NT2/D1 (cell line): Measurements from ENCODE around the gene SLC9A6.

Experiments
- DNase-seq: peaks from one replicate; pipeline ENCODE4 v3.0.0-alpha.2; 2011; ENCODE audit warnings: low read depth, low spot score
- H3K27me3 ChIP-seq: 2 replicates; pipeline ENCODE4 v1.6.0; 2011; ENCODE audit warnings: mild to moderate bottlenecking; ENCODE audit not compliant: insufficient read length, insufficient read depth
- H3K36me3 ChIP-seq: 2 replicates; pipeline ENCODE4 v1.6.1; 2011; ENCODE audit warnings: mild to moderate bottlenecking, low read length, mixed read lengths; ENCODE audit not compliant: insufficient read depth, insufficient read length
- H3K4me1 ChIP-seq: 2 replicates; pipeline ENCODE4 v1.5.1; 2011; ENCODE audit not compliant: insufficient read depth, insufficient read length
- H3K4me3 ChIP-seq: 2 replicates; pipeline ENCODE4 v1.5.1; 2011; ENCODE audit warnings: low read depth; ENCODE audit not compliant: insufficient read length
- H3K9ac ChIP-seq: 2 replicates; pipeline ENCODE4 v1.6.0; 2011; ENCODE audit warnings: low read depth; ENCODE audit not compliant: insufficient read length
- H3K9me3 ChIP-seq: 2 replicates; pipeline ENCODE4 v1.5.1; 2011; ENCODE audit warnings: mild to moderate bottlenecking, low read length; ENCODE audit not compliant: insufficient read depth
- SUZ12 ChIP-seq: IDR thresholded peaks from 2 replicates; pipeline ENCODE4 v1.6.1; 2011; ENCODE audit not compliant: insufficient read length, insufficient read depth; ENCODE audit errors: extremely low read depth
- YY1 ChIP-seq: IDR thresholded peaks from 2 replicates; pipeline ENCODE4 v1.6.1; 2011; ENCODE audit not compliant: insufficient read length, insufficient read depth
- ZNF274 ChIP-seq: IDR thresholded peaks from 2 replicates; pipeline ENCODE4 v1.6.1; 2011; ENCODE audit warnings: mild to moderate bottlenecking, low read depth, low read length

The SLC9A6 gene

GRCh38 chrX:136029766-136030165, 44.5 kb downstream of the SLC9A6 start:
- TF ChIP-seq SUZ12, result no peak
- H3K9ac ChIP-seq, result no peak overlapping the region
- no peak for DNase-seq
- no peaks in the 10 kb centered on the region for H3K27me3 ChIP-seq
- H3K36me3 ChIP-seq, result no peaks in the 10 kb centered on the region
- H3K9me3 ChIP-seq, result no peaks in the 10 kb centered on the region
- H3K4me3 ChIP-seq, result no peak overlapping the region
- H3K4me1 ChIP-seq, result no peaks in the 10 kb centered on the region

GRCh38 chrX:136030303-136031191, 45.3 kb downstream of the SLC9A6 start:
- Histone ChIP-seq H3K4me3 (no peak overlapping the region), H3K27me3 (no peaks in the 10 kb centered on the region), H3K36me3 (no peaks in the 10 kb centered on the region), H3K4me1 (no peaks in the 10 kb centered on the region), H3K9me3 (no peaks in the 10 kb centered on the region), H3K9ac (no peak overlapping the region)
- TF ChIP-seq SUZ12, result no peak
- no peak for TF ChIP-seq YY1
- TF ChIP-seq ZNF274, result no peak
- no peak for DNase-seq

- H3K36me3 ChIP-seq, result no peaks in the 10 kb centered on the region
- no peak for DNase-seq
- no peak overlapping the region for H3K9ac ChIP-seq
- no peaks in the 10 kb centered on the region for H3K4me1 ChIP-seq
- H3K27me3 ChIP-seq, result no peaks in the 10 kb centered on the region
- no peaks in the 10 kb centered on the region for H3K9me3 ChIP-seq
- no peak for TF ChIP-seq ZNF274
- TF ChIP-seq YY1, result no peak
- TF ChIP-seq SUZ12, result no peak
- H3K4me3 ChIP-seq, result no peak overlapping the region
Observed at GRCh38 chrX:136031626-136032025, 46.4 kb downstream of the SLC9A6 start.

GRCh38 chrX:136032370-136032769, 47.1 kb downstream of the SLC9A6 start:
- Histone ChIP-seq H3K36me3 (no peaks in the 10 kb centered on the region), H3K4me1 (no peaks in the 10 kb centered on the region), H3K4me3 (no peak overlapping the region), H3K9me3 (no peaks in the 10 kb centered on the region), H3K27me3 (no peaks in the 10 kb centered on the region), H3K9ac (no peak overlapping the region)
- no peak for TF ChIP-seq ZNF274
- TF ChIP-seq SUZ12, result no peak
- TF ChIP-seq YY1, result no peak
- no peak for DNase-seq

DNA sequence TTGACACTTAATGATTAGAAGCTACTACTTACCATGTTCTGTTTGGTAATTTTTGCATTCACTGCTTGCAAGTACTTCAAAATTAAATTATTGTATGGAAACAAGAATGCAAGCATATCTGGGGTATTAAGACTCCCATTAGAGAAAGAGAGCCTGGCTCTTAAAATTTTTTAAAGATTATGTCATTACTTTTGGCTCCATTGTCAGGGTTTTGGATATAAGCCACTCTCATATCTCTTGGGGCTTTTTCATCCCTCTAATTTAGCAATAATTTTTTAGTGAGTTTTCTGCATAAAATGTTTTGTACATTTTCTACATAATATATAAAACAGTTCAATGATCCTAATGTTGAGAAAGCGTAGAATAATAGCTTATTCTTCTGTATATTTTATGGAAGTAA, 49.4 kb downstream of the SLC9A6 start:
- DNase-seq, result no peak
- H3K4me3 ChIP-seq, result no peak overlapping the region
- H3K9ac ChIP-seq, result no peak overlapping the region
- H3K9me3 ChIP-seq, result no peaks in the 10 kb centered on the region
- H3K36me3 ChIP-seq, result no peaks in the 10 kb centered on the region
- TF ChIP-seq SUZ12 (no peak), ZNF274 (no peak), YY1 (no peak)
- H3K4me1 ChIP-seq, result no peaks in the 10 kb centered on the region
- no peaks in the 10 kb centered on the region for H3K27me3 ChIP-seq

DNA sequence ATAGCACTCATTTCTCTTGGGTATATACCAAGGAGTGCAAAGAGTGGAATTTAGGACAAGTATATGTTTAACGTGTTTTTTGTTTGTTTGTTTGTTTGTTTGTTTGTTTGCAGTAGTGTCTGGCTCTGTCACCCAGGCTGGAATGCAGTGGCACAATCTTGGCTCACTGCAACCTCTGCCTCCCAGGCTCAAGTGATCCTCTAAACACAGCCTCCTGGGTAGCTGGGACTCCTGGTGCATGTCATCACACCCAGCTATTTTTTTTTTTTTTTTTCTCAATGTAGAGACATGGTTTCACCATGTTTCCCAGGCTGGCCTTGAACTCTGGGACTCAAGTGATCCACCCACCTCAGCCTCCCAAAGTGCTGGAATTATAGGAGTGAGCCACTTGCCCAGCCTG, 50.4 kb downstream of the SLC9A6 start:
- Histone ChIP-seq H3K27me3 (no peaks in the 10 kb centered on the region), H3K4me3 (no peak overlapping the region), H3K9me3 (no peaks in the 10 kb centered on the region), H3K4me1 (no peaks in the 10 kb centered on the region), H3K9ac (no peak overlapping the region), H3K36me3 (no peaks in the 10 kb centered on the region)
- no peak for TF ChIP-seq YY1
- no peak for TF ChIP-seq ZNF274
- no peak for TF ChIP-seq SUZ12
- no peak for DNase-seq

DNA sequence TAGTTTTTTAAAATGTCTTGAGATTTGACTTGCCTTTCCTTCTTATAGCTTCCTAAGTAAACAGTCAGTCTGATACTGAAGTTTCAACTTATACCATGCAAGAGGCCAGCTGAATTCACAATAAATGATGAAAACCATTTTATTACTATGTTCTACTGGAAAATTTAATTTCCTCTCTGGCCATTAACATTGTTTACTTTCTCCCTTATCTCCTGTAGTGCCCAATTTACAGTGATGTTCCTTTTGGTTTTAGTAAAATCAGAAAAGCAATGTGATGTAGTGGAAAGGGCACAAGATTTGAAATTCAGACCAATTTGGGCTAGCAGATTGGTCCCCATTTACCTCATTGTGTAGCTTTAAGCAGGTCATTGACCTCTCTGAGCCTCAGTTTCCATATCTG, 54.2 kb downstream of the SLC9A6 start:
- Histone ChIP-seq H3K4me1 (no peaks in the 10 kb centered on the region), H3K4me3 (no peak overlapping the region)

More for the DNA sequence above, 54.2 kb downstream of the SLC9A6 start:
- TF ChIP-seq YY1 (no peak), SUZ12 (no peak), ZNF274 (no peak)
- Histone ChIP-seq H3K9ac (no peak overlapping the region), H3K9me3 (no peaks in the 10 kb centered on the region), H3K36me3 (peaks cover 3% of the 10 kb centered on the region), H3K27me3 (no peaks in the 10 kb centered on the region)
- DNase-seq, result no peak
